HepG2 (cell line): ENCODE data around the gene MEA1. TPM values are rescaled to one million over a fixed set of nuclear protein-coding genes. Genes with fewer than 3 reads are reported as not detected.

Experiments used
- CC2D1A ChIP-seq: sonication (generic); formaldehyde crosslinking; IDR thresholded peaks from 2 replicates; pipeline ENCODE4 v1.8.1; 2023; ENCODE audit warnings: mild to moderate bottlenecking, missing genetic modification reagents
- KDM2A ChIP-seq: sonication (generic); formaldehyde crosslinking; IDR thresholded peaks from 2 replicates; pipeline ENCODE4 v1.4.0; 2020; ENCODE audit warnings: low read depth, missing genetic modification reagents, borderline replicate concordance
- NR2F1 ChIP-seq, 2 experiments: fragments of 450-650 bp in 1 of 2; formaldehyde crosslinking in 1 of 2; IDR thresholded peaks; 2 replicates each; pipeline versions ENCODE4 v1.5.0 to v1.6.1; 2016 to 2020; ENCODE audit warnings: mild to moderate bottlenecking in 1 of 2, missing compliant biosample characterization in 1 of 2, missing genetic modification reagents in 1 of 2, moderate library complexity in 1 of 2
- POLR2G ChIP-seq: fragments of 200-400 bp; formaldehyde crosslinking; IDR thresholded peaks from 2 replicates; pipeline ENCODE4 v1.6.1; 2018; ENCODE audit warnings: mild to moderate bottlenecking, low read depth, low read length, moderate library complexity
- SMARCC2 ChIP-seq: fragments of 450-650 bp; IDR thresholded peaks from 2 replicates; pipeline ENCODE4 v1.6.1; 2017; ENCODE audit warnings: antibody characterized with exemption, mild to moderate bottlenecking
- SYNCRIP ChIP-seq: fragments of 200-400 bp; formaldehyde crosslinking; IDR thresholded peaks from 2 replicates; pipeline ENCODE4 v1.6.1; 2018; ENCODE audit warnings: mild to moderate bottlenecking, low read depth, low read length; ENCODE audit not compliant: insufficient read depth
- ZBTB42 ChIP-seq: sonication (generic); formaldehyde crosslinking; IDR thresholded peaks from 2 replicates; pipeline ENCODE4 v1.5.0; 2020; ENCODE audit warnings: mild to moderate bottlenecking, missing genetic modification reagents
- ZNF589 ChIP-seq: sonication (generic); formaldehyde crosslinking; conservative IDR thresholded peaks from 2 replicates; pipeline ENCODE4 v1.8.0; 2022; ENCODE audit warnings: mild to moderate bottlenecking, moderate library complexity, missing genetic modification reagents
- ZNF746 ChIP-seq: sonication (generic); formaldehyde crosslinking; IDR thresholded peaks from 2 replicates; pipeline ENCODE4 v1.8.0; 2022; ENCODE audit warnings: mild to moderate bottlenecking, missing genetic modification reagents
- ZNF772 ChIP-seq: sonication (generic); formaldehyde crosslinking; IDR thresholded peaks from 2 replicates; pipeline ENCODE4 v1.5.0; 2020; ENCODE audit warnings: mild to moderate bottlenecking, missing genetic modification reagents
- polyA plus RNA-seq, 8 experiments: library from polyadenylated mRNA; depleted of rRNA in 3 of 8; stranded (reverse) in 7 of 8; unstranded in 1 of 8; fragments of >200 nt; fragmentation: Illumina TruSeq in 4 of 8; extraction: Trizol in 4 of 8; gene quantifications; 2 replicates each; pipeline versions ENCODE4 v1.2.1 to v1.2.3, GENCODE V29; 2011 to 2016; ENCODE audit warnings: low read depth in 4 of 8, missing spikeins in 1 of 8, mixed read lengths in 1 of 8; ENCODE audit not compliant: insufficient read depth in 1 of 8
- total RNA-seq, 5 experiments: library from RNA; depleted of rRNA; stranded (reverse); fragments of >200 nt; fragmentation: Illumina TruSeq; extraction: Trizol; gene quantifications; 2 replicates each; pipeline ENCODE4 v1.2.3, GENCODE V29; 2016; ENCODE audit warnings: low read depth in 1 of 5
- TF ChIP-seq, protein P1 (sequence below): sonication (generic); formaldehyde crosslinking; IDR thresholded peaks from 2 replicates; pipeline ENCODE4 v1.4.0; 2020; ENCODE audit warnings: low read depth, missing genetic modification reagents
- TF ChIP-seq, protein P2 (sequence below): sonication (generic); formaldehyde crosslinking; IDR thresholded peaks from 2 replicates; pipeline ENCODE4 v1.5.0; 2020; ENCODE audit warnings: mild to moderate bottlenecking, missing genetic modification reagents, moderate library complexity
- TF ChIP-seq, protein P3 (sequence below): sonication (generic); formaldehyde crosslinking; IDR thresholded peaks from 2 replicates; pipeline ENCODE4 v1.4.0; 2020; ENCODE audit warnings: missing genetic modification reagents
- TF ChIP-seq, protein P4 (sequence below): sonication (generic); formaldehyde crosslinking; IDR thresholded peaks from 2 replicates; pipeline ENCODE4 v1.4.0; 2020; ENCODE audit warnings: mild to moderate bottlenecking, missing genetic modification reagents
- TF ChIP-seq, protein P5 (sequence below): sonication (generic); formaldehyde crosslinking; IDR thresholded peaks from 2 replicates; pipeline ENCODE4 v1.9.0; 2021; ENCODE audit warnings: missing genetic modification reagents, mild to moderate bottlenecking, borderline replicate concordance

The MEA1 gene
- total and polyA plus RNA-seq, 2 of the 13 experiments (the other 11 are each of a cell fraction or from before 2014, with no cell fraction given), result 75.6 to 86.2 TPM

DNA sequence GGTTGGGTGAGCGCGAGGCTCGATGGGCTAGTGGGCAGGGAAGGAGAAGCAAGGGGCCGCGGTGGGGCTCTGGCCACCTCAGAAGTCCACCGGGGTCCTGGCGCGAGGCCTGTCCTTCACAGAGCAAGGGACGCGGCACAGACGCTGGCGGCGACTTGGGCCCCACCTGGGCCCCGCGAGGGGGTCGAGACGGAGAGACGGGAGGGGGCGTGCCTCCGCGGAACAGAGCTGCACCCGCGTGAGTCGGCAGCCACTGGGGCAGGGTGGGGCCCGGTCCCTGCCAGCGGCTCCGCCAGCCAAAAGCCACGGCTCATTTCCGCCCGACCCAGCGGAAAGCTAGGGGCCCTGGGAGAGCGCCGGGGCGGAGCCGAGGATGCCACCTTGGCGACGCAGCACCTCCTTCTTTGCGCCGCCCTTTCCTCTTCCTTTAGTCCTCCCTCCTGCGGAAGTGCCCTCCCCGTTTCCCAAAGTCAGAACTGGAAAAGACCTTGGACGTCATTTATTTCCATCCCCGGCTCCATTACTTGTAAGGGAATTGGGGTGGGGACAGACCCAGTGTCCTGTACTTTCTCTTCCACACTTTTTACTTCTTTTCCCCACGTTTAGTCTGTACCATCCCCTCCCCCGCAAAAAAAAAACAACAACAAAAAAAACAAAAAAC lies 39.9 kb upstream of the MEA1 start, which contains the start of gene CUL7 (continued):
- TF ChIP-seq, protein P1, sequence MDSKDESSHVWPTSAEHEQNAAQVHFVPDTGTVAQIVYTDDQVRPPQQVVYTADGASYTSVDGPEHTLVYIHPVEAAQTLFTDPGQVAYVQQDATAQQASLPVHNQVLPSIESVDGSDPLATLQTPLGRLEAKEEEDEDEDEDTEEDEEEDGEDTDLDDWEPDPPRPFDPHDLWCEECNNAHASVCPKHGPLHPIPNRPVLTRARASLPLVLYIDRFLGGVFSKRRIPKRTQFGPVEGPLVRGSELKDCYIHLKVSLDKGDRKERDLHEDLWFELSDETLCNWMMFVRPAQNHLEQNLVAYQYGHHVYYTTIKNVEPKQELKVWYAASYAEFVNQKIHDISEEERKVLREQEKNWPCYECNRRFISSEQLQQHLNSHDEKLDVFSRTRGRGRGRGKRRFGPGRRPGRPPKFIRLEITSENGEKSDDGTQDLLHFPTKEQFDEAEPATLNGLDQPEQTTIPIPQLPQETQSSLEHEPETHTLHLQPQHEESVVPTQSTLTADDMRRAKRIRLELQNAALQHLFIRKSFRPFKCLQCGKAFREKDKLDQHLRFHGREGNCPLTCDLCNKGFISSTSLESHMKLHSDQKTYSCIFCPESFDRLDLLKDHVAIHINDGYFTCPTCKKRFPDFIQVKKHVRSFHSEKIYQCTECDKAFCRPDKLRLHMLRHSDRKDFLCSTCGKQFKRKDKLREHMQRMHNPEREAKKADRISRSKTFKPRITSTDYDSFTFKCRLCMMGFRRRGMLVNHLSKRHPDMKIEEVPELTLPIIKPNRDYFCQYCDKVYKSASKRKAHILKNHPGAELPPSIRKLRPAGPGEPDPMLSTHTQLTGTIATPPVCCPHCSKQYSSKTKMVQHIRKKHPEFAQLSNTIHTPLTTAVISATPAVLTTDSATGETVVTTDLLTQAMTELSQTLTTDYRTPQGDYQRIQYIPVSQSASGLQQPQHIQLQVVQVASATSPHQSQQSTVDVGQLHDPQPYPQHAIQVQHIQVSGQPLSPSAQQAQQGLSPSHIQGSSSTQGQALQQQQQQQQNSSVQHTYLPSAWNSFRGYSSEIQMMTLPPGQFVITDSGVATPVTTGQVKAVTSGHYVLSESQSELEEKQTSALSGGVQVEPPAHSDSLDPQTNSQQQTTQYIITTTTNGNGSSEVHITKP (CRISPR knock-in tag), result peak; percentile 71; the same call in 1 of the 2 replicates
- TF ChIP-seq, protein P2, sequence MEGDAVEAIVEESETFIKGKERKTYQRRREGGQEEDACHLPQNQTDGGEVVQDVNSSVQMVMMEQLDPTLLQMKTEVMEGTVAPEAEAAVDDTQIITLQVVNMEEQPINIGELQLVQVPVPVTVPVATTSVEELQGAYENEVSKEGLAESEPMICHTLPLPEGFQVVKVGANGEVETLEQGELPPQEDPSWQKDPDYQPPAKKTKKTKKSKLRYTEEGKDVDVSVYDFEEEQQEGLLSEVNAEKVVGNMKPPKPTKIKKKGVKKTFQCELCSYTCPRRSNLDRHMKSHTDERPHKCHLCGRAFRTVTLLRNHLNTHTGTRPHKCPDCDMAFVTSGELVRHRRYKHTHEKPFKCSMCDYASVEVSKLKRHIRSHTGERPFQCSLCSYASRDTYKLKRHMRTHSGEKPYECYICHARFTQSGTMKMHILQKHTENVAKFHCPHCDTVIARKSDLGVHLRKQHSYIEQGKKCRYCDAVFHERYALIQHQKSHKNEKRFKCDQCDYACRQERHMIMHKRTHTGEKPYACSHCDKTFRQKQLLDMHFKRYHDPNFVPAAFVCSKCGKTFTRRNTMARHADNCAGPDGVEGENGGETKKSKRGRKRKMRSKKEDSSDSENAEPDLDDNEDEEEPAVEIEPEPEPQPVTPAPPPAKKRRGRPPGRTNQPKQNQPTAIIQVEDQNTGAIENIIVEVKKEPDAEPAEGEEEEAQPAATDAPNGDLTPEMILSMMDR (CRISPR knock-in tag), result no peak
- TF ChIP-seq, protein P3, sequence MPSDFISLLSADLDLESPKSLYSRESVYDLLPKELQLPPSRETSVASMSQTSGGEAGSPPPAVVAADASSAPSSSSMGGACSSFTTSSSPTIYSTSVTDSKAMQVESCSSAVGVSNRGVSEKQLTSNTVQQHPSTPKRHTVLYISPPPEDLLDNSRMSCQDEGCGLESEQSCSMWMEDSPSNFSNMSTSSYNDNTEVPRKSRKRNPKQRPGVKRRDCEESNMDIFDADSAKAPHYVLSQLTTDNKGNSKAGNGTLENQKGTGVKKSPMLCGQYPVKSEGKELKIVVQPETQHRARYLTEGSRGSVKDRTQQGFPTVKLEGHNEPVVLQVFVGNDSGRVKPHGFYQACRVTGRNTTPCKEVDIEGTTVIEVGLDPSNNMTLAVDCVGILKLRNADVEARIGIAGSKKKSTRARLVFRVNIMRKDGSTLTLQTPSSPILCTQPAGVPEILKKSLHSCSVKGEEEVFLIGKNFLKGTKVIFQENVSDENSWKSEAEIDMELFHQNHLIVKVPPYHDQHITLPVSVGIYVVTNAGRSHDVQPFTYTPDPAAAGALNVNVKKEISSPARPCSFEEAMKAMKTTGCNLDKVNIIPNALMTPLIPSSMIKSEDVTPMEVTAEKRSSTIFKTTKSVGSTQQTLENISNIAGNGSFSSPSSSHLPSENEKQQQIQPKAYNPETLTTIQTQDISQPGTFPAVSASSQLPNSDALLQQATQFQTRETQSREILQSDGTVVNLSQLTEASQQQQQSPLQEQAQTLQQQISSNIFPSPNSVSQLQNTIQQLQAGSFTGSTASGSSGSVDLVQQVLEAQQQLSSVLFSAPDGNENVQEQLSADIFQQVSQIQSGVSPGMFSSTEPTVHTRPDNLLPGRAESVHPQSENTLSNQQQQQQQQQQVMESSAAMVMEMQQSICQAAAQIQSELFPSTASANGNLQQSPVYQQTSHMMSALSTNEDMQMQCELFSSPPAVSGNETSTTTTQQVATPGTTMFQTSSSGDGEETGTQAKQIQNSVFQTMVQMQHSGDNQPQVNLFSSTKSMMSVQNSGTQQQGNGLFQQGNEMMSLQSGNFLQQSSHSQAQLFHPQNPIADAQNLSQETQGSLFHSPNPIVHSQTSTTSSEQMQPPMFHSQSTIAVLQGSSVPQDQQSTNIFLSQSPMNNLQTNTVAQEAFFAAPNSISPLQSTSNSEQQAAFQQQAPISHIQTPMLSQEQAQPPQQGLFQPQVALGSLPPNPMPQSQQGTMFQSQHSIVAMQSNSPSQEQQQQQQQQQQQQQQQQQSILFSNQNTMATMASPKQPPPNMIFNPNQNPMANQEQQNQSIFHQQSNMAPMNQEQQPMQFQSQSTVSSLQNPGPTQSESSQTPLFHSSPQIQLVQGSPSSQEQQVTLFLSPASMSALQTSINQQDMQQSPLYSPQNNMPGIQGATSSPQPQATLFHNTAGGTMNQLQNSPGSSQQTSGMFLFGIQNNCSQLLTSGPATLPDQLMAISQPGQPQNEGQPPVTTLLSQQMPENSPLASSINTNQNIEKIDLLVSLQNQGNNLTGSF, result peak; percentile 80
- TF ChIP-seq NR2F1 (CRISPR knock-in tag; IDR thresholded peaks at IDR 0.05) (no peak; a peak in 1 of 4 replicates), SYNCRIP (no peak), ZNF746 (CRISPR knock-in tag) (peak; percentile 83), KDM2A (CRISPR knock-in tag) (peak; percentile 100), ZNF772 (CRISPR knock-in tag) (peak; percentile 66; the same call in 1 of the 2 replicates), SMARCC2 (no peak), ZBTB42 (peak; percentile 82; the same call in 1 of the 2 replicates), CC2D1A (CRISPR knock-in tag) (no peak), POLR2G (peak; percentile 99), ZNF589 (CRISPR knock-in tag) (no peak)
- TF ChIP-seq, protein P4, sequence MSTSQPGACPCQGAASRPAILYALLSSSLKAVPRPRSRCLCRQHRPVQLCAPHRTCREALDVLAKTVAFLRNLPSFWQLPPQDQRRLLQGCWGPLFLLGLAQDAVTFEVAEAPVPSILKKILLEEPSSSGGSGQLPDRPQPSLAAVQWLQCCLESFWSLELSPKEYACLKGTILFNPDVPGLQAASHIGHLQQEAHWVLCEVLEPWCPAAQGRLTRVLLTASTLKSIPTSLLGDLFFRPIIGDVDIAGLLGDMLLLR, result no peak
- TF ChIP-seq, protein P5, sequence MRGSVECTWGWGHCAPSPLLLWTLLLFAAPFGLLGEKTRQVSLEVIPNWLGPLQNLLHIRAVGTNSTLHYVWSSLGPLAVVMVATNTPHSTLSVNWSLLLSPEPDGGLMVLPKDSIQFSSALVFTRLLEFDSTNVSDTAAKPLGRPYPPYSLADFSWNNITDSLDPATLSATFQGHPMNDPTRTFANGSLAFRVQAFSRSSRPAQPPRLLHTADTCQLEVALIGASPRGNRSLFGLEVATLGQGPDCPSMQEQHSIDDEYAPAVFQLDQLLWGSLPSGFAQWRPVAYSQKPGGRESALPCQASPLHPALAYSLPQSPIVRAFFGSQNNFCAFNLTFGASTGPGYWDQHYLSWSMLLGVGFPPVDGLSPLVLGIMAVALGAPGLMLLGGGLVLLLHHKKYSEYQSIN (CRISPR knock-in tag), result no peak
